ENCODE measurements around the gene MKI67.
"Not testable (repeated sequence)": the region's sequence is repeated elsewhere in the genome, so short reads cannot be mapped to it uniquely, and the experiment has no call there.

Gene MKI67

DNA sequence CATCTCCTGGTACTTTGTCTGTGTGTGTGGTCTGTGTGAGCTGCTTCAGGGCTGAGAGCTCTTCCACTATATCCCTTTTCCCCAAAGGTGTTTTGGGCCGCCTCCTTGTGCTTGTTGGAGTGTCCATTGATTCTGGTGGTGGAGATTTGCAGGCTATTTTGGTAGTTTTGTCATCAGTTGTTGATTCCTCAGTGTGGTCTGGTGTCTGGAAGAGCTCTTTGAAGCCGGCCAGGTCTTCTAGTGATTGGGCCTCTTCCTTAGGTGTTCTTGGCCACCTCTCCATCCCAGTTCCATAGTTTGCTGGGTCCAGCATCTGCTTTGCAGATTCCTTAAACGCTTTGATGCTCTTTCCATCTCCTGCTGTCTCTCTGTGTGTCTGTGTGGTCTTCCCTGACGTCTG is 20.8 kb downstream of the MKI67 start:
- no peak for DNase-seq

DNA sequence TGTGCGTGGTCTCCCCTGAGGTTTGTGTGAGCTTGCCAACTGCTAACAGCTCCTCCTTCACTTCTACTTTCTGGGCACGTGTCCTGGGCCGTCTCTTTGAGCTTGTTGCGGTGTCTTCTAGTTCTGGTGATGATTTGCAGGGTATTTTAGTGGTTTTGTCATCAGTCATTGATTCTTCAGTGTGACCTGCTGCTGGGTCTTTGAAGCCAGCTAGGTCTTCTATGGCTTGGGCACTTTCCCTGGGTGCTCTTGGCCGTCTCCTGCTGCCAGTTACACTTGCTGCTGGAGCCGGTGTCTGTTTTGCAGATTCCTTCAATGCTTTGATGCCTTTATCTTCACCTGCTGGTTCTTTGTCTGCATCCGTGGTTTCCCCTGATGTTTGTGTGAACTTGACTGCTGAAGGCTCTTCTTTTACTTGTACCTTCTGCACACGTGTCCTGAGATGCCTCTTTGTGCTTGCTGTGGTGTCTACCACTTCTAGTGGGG is 23.0 kb downstream of the MKI67 start:
- no peak for DNase-seq

DNA sequence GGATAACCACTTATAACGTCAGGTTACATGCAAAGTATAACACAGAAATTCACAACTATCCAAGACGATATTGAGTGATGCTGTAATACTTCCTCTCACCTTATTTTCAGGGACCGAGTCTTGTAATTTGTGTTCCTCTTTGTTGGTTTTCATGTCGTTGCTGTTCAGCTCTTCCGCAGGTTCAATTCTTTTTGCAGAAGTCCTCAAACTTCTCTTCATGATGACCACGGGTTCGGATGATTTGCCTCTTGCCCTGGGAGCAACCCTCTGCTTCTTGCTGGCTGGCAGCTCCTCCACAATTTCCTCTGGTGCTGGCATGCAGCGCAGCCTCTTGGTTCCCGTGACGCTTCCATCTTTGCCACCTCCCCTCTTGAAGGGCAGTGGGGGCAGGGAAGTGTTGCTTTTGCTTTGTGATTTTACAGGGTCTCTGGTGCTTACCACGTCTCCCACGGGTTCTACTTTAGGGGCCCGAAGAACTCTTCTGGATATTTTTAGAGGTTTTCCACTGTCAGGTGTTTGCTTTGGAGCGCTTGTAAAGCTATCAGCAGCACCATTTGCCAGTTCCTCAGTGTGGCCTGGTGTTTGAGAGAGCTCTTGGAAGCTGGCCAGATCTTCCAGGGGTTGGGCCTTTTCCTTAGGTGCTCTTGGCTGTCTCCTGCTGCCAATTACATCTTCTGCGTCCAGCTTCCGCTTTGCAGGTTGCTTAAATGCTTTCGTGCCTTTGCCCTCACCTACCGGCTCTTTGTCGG is 23.6 kb downstream of the MKI67 start:
- DNase-seq, result no peak

DNA sequence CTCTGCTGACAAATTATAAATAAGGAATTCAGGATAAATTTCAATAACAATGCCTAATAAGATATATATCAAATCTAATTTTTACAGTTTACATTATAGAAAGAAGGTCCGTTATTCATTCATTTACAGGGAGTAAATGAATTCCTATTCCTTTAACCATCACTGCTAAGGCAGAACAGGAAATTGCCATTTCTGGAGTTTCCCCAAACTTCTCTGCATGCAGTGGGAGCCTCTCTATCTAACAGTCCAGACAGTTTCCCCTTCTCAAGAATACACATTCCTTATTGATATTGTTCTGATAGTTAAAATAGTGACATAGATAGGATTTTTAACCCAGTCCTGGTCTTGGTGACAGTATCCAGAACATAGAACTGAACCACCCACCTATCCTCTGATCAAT is 24.3 kb downstream of the MKI67 start:
- no peak for DNase-seq

DNA sequence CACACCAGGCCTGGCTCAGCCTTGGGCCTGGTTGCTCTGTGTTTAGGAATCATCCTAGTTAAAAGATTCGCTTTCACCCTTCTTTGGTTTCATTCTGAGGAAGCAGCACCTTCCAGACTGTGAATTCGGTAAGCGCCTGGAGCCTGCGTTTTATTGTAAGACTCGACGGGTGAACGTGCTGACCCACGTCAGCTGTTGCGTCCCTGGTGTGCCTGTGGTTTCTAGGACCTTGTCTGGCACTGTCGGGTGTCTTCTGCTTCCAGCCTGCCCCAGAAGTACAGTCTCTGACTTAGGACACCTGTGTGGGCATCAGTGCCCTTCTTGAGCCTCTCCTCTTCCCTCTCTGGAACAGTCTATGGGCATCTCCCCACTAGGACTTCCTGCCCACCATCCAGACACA is 26.3 kb downstream of the MKI67 start:
- no peak for DNase-seq

DNA sequence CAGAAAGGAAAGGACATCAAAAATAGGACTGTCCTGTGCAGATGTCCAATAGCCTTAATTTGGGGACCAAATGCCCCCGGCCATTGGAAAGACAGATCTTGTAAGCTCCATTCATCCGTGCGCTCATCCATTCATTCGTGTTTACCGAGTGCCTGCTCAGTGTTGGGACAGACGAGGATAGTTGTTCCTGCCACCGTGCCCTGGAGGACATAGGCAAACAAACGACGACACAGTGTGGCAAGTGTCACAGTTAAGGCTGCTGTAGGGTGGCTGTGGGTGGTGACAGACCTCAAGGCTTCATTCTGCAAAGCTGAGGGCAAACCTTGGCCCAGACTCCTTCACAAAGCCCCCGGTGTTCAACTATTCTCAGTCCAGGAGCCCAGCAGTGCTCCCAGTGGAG is 27.6 kb downstream of the MKI67 start:
- no peak for DNase-seq

DNA sequence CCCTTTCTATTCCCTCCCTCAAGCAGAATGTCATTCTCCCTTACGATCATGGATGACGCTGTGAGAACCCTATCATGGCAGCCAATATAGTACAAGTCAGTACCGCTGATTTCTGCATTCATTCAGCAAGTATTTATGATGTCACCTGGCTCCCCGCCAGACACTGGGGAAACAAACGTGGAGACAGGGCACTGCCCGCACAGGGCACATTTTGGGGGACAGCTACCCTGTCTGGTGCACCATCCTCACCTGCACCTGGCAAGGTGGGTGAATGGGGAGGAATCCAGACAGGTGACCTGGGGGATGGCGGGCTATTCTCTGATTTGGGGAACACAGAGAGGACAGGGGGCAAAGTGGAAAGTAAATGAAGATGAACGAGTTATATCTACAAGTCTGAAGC is 28.4 kb downstream of the MKI67 start:
- no peak for DNase-seq

DNA sequence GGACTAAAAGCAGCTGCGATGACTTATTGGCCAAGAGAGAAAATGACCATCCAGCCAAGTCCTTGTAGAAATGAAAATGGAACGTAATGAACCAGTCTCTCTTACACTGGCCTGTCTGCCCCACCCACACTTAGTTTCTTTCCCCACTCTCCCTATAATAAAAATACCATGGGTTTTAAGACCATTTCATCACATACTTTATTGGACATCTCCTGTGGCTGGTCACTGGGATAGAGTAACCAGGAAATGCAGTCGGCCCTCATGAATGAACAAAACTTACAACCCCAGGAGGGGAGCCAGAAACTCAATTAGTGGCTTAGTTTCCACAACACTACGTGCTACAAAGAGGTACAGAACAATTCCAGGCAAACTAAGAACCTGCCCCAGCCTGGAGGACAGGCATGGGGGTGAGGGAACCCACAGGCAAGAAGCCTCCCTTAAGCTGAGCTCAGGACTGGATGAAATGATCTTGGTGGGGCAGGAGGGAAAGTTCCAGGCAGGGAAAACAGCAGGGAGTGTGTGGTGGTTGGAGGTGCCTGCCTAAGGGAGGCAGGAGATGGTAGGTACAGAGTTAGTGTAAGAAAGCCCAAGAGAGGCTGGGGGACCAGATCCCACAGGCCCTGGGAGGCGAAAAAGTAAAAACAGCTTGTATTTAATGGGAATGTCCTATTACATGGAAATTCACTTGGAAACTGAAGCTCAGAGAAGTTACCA is 29.6 kb downstream of the MKI67 start:
- DNase-seq, result no peak

DNA sequence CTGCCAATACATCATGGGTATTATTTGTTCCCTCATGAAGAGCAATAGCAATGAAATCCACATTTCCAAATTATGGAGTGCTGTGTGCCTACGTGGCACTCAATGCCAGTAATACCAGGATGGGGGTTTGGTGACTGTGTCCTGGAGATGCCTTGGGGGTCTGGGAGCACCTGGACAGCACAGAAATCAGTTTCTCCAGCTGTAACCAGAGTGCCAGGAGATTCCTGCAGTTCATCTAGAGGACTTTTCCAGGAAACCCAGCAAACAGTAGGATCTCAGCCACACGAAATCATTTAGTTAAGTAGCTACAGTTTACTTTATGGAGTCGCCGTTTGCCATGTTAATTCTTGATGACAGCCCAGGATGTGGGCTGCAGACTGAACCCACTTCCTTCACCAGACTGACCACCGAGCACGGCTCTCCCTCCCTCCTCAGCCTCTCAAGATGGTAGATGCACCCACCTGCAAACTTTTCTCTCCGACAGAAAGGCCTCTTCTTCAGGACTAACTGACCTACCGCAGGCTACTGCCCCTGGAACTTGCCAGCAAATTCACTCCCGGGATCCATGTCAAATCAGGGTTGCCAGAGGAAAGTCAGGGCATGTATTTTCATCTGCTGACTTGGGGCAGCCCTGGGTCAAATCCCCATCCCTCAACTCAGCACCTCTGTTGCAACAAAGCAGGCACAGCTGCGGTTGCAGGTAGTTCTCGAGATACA is 30.3 kb downstream of the MKI67 start:
- no peak for DNase-seq

DNA sequence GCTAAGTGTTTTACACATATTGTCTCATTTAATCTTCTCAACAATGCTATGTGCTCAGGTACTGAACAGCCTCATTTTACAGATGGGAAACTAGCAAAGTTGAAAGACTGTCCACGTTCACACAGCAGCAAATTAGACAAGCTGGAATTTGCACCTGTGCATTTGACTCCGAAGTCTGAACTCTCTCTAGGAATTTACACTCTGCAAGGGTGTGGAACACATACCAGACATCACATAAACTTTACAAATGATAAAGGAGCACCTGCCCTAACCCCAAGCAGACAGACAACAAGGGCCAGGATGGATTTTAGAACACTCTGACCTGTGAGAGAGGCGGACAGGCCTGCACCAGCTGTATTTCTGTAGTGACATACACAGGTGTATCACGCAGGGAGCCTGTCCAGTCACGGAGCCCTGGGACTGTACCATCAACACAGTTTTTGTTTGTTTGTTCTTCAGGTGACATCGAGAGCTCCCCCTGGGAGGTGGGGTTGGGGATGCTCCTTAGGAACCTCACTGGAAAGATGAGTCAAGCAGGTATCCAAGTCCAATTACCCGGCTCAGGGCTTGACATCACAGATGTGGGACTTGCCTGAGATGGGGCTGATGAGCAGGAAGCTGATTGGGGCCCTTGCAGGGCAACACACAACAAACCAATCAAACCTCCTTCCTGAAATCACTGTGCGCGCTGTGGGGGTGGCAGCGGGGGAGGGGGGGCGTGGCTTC is 31.0 kb downstream of the MKI67 start:
- DNase-seq, result no peak

DNA sequence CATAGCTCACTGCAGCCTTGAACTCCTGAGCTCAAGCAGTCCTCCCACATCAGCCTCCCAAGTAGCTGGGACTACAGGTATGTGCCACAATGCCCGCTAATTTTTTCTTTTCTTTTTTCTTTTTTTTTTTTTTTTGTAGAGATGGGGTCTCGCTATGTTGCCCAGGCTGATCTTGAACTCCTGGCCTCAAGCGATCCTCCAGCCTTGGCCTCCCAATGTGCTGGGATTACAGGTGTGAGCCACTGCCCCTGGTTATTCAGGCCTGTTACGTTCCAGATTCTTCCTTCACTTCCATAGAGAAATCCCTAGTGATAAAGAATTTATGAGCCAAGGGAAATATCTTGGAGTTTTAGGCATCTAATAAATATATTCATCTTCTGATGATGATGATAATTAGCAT is 31.6 kb downstream of the MKI67 start:
- DNase-seq, result not testable (repeated sequence)

DNA sequence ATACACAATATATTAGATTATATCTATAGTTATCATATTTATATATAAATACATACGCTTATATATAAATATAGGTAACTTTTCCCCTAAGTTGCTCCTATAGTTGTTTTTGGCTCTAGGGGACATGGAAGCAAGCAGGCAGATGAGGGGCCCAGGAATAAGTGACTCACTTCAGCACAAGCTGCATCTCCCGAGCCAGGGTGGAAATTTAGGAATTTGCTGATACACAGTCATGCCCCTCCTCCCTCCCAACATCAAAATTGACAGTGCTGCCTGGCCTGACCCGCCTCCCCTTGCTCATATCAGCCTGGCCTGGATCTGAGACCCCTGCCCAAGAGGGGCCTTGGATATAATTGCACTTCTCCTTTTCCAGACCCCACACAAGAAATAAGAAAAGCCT is 33.8 kb downstream of the MKI67 start:
- DNase-seq, result no peak

DNA sequence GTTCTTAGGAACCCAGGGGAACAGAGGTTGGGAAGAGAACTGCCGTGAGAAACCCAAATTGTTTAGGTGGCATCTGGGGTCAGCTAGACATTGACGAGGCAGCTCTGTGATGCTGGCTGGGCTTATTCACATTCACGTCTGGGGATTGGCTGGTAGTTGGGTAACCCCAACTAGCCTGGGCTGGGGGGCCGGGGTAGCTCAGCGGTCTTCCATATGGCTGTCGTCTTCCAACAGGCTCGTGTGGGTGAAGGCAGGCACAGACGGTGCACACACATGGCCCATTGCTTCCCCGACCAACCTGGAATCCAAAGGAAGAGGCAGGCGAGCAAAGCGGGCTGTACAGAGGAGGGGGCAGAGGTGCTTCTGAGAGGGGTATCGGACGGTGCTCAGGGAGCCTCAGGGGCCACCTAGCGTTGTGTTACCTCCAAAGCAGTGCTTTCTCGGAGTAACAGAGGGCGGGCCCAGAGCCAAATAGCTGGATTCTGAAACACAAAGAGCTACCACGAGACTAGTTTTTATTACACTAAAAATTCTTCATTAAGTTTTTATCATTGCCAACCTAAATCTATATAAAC is 34.5 kb downstream of the MKI67 start:
- no peak for DNase-seq

DNA sequence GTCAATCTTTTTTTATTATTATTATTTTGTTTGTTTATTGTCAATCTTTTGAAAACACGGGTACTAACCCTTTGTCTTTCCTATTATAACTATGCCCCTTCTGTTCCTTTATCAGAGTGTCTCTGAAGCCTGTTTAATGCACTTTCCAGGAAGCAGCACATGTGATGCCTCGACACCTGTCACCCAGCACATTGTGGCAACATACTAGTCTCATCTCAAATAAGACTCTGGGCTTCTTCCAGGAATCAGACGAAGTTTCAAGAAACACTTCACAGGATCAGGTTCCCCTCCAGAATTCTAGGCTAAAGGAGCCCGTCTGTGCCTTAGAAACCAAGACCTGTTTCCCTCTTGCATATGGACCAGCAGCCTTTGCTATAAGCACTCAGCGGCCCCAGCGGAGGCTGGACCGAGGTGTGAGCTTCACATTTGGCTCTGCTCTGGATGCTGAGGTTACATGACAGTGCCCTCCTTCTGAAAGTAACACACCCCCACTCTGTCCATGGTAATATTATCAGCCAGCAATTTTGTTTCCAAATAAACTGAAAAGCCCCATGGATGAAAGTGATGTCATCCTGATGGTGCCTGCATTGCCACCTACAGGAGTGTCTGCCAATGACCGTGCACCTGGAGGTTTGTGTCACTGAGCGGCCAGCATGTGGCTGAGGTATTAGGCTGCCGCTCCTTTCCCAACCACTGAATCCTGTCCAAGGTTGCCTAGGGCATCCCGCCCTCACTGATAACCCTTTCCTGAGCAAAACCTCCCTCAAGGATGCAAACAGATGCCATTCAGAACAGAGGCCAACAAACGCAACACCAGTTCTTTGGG is 38.1 kb downstream of the MKI67 start:
- no peak for DNase-seq

DNA sequence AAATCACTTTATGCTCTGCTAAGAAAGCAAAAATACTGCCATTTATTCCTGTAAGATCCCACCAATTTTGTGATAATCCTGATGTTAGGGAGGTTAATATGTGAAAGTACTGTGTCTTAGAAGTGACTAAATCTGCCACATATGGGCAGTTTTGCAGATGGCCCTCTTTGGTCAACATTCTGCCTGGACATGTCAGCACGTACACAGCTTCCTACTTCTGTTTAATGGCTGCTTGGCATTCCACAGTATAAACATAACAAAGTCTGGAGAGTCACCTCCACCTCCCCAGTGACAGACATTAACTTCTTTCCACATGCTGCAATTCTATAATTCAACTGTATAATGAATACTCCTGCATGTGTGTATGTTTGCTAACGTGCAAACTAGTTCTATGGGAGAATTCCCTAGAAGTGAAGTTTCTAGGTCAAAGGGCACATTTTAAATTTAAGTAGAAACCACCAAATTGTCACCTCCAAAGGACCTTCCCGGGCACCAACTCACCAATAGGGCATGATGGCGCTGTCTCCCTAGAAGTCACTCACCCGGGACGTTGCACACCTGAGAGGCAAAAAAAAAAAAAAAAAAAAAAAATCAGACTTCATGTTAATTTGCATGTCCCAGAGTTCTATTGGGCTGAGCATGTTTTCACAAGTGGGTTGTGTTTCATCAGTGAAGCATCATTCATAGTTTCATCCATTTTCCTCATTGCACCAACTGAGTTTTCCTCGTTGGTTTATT is 38.9 kb downstream of the MKI67 start:
- no peak for DNase-seq

DNA sequence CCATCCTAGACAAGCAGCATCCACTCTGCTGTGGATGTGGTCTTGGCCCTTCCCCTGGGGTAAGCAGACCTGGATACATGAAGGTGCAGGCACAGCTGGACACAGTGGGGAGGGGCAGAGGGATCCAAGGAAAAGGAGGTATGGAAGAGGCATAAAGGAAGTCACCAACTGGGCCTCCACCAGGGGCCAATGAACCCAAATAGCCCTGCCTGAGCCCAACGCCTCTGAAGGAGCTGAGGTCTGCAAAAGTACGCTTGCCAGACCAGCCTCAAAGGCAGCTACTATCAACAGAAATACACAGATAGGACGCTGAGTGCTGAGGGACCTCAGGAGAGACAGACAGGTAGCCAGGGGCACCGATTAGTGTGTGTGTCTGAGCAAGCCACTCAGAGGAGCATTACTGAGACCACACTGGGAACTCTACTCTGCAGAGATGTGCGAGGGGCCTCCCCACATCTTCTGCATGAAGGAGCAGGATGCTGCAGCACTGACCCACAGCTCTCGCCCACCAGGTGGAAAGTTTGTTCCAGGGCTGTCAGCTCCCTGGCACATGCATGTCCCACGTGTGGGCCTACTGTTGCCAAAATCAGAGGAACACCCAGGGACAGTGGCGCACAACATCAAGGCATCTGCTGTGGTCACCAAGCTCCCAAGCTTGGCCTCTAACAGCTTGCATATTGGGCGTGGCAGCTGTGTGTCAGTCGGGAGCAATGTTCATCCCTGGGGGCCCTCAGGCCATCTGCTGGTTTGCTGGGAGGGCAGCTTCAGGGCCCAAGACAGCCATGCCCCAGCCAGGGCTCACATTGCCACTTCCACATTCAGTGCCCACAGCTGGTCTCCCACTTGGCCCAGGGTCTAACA is 40.0 kb downstream of the MKI67 start:
- no peak for DNase-seq

DNA sequence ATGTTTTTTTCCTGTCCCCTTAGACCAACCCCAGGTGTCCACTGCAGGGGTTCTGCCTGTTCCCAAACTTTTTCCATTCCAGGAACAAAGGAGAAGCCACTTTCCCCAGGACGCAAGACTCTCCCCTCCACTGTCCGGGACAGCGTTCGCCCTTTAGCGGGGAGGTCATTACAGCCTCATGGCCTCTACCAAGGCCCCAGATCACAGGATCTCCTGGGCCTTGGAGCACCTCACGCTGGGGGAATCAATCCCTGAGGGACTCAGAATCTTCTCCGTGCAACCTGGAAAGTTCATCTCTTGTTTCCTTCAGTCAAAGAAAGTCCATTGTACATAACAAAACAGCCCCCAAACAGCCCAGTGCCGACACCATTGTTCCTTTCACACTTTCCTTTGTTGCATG is 41.2 kb downstream of the MKI67 start:
- DNase-seq, result no peak

DNA sequence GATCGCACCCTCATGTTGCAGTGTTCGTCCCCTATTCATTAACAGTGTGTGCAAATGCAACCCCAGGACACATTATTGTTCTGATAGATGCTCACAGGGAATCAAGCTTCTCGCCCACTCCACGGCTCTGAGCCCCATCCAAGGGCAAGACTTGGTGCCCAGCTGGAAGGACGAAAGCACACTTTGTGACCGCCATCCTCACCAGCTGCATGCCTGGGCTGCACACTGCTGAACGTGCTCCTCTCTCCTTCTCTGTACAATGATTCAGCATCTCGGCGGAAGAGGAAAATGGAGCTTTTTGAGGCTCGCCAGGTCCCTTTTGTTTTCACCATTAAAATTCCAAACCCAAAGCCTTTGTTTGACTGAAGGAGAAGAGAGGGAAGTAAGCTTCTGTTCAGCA is 41.9 kb downstream of the MKI67 start:
- no peak for DNase-seq

DNA sequence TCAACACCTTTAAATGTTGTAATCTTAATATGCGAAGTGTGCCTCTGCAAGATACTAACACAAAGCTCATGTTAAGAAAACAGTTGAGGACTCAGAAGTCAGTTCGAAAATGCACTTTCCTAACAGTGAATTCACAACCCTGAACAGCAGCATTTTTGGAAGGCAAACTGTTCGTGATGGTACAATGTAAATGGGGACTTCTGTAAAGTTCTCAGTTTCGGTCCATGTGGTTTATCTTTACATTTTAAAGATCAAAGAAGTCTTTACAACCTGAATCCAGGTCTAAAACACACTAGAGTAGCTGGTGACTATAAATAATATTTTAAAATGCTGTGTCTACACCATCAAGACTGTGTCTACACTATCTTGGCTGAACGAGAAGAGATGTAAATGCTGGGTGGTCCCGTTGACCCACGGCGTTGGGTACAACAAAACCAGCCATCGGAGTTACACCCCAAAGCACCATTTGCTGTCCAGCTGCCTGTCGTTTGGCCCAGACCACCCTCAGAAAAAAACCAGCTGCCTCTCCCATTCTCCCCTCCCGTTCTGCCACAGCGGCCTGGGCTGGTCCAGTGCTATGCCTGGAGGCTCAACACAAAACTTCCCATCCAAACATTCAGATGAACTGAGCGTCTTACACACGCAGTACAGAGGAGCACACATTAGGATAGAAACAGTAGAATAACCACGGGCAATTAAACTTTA is 42.9 kb downstream of the MKI67 start:
- no peak for DNase-seq

DNA sequence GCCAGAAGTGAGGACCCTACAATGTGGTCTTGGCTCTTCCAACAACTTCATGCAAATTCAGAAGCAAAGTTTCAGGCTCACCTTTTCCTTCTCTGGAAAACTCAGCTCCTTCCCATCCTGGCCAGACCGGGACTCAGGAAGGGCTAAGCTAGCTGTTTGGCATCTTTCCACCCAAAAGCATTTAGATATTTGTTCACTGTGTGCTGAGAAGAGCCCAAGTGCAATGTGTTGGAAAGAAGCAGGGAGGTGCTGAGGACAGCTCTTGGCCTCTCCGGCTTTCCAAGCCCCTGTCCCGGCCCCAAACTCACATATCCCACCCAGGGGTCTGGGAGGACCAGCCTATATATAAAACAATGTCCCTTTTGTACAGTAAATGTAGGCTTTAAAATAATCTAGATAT is 44.5 kb downstream of the MKI67 start:
- no peak for DNase-seq

Data from NCI-H748 treated with DMSO at 0.1 percent for 48 hours (cell line).